ENCODE data around the gene CD200R1L. TPM values are rescaled to one million over a fixed set of nuclear protein-coding genes. Genes with fewer than 3 reads are reported as not detected.

The CD200R1L gene
- total RNA-seq, 4 donors from 2014 or later, result not detected

DNA sequence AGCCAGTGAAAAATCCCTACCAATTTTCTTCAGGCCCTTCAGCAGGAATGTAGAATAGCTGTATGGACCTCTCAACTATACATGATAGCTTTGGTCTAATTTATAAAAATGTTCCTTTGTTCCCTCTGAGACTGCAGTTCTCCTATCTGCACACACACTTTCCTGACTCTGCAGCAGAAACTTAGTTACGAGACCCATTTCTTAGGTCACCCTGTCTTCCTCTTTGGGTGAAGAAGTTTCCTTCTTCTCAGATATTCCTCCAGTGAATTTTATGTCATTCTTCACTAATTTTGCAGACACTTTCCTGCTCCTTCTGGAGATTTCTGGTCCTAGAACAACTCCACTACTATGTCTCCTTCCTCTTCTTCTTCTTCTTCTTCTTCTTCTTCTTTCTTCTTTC lies 42.6 kb downstream of the CD200R1L start:
- in situ Hi-C loops (cut with MboI; ENCODE audit: low sequenced_read_pairs in 4 of 4) (no loop called here), intact Hi-C loops (cut with DNase I; ENCODE audit: low total_unique reads) (no loop called here)
- no peak overlapping the region for H3K4me3 ChIP-seq
- no peak for ATAC-seq
- no peaks in the 10 kb centered on the region for H3K9me3 ChIP-seq
- no peaks in the 10 kb centered on the region for H3K36me3 ChIP-seq
- no peak for DNase-seq
- no peak overlapping the region for H3K27ac ChIP-seq
- no peaks in the 10 kb centered on the region for H3K4me1 ChIP-seq
- H3K27me3 ChIP-seq, result no peaks in the 10 kb centered on the region
- TF ChIP-seq, protein P1, sequence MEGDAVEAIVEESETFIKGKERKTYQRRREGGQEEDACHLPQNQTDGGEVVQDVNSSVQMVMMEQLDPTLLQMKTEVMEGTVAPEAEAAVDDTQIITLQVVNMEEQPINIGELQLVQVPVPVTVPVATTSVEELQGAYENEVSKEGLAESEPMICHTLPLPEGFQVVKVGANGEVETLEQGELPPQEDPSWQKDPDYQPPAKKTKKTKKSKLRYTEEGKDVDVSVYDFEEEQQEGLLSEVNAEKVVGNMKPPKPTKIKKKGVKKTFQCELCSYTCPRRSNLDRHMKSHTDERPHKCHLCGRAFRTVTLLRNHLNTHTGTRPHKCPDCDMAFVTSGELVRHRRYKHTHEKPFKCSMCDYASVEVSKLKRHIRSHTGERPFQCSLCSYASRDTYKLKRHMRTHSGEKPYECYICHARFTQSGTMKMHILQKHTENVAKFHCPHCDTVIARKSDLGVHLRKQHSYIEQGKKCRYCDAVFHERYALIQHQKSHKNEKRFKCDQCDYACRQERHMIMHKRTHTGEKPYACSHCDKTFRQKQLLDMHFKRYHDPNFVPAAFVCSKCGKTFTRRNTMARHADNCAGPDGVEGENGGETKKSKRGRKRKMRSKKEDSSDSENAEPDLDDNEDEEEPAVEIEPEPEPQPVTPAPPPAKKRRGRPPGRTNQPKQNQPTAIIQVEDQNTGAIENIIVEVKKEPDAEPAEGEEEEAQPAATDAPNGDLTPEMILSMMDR (IDR thresholded peaks at IDR 0.05 in 4 of 5, conservative IDR thresholded peaks at IDR 0.05 in 1 of 5), result no peak
- TF ChIP-seq POLR2A (IDR thresholded peaks at IDR 0.05), result no peak

DNA sequence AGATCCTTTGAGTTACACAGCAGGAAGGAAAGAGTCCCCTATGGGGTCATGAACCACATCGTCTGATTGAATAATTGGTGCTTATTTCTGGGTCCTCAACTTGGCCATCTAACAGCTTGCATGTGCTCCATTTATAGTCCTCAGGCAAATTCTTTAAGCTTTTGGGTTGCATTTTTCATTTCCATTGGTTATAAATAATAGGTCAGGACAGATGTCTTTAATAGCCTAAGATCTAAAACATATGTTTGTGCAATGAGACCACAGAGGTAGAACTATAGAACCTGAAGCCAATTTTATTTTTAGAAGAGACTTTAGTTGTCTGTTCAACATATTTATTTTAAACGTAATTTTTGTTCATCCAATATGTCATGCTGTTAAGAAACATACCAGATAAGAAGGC lies 43.2 kb downstream of the CD200R1L start:
- intact Hi-C loops (cut with DNase I; ENCODE audit: low total_unique reads), result no loop called here
- in situ Hi-C loops (cut with MboI; ENCODE audit: low sequenced_read_pairs in 4 of 4), result no loop called here
- Histone ChIP-seq H3K9me3 (no peaks in the 10 kb centered on the region), H3K4me3 (no peak overlapping the region), H3K4me1 (no peaks in the 10 kb centered on the region), H3K27me3 (no peaks in the 10 kb centered on the region), H3K36me3 (no peaks in the 10 kb centered on the region), H3K27ac (no peak overlapping the region)
- DNase-seq (no peak), ATAC-seq (no peak)
- TF ChIP-seq POLR2A (IDR thresholded peaks at IDR 0.05), result no peak
- TF ChIP-seq, protein P1 (IDR thresholded peaks at IDR 0.05 in 4 of 5, conservative IDR thresholded peaks at IDR 0.05 in 1 of 5), result no peak

DNA sequence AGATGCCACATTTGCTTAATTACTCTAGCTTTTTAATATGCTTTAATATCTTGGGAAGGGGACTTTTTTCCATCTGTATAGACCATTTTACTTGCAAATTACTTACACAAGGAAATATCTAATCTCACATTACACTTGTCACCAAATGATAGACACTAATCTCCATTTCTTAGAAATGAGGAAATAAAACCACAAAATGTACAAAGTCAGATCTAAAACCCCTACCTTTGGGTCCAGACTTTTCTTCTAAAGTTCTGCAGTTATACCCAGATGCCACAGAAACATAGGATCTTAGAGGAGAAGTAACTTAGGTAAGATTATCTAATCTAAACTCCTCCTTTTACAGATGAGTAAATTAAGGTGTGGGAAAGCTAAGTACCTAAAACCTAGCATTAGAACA lies 44.3 kb downstream of the CD200R1L start:
- in situ Hi-C loops (cut with MboI; ENCODE audit: low sequenced_read_pairs in 4 of 4), result no loop called here
- intact Hi-C loops (cut with DNase I; ENCODE audit: low total_unique reads), result no loop called here
- no peak for ATAC-seq

DNA sequence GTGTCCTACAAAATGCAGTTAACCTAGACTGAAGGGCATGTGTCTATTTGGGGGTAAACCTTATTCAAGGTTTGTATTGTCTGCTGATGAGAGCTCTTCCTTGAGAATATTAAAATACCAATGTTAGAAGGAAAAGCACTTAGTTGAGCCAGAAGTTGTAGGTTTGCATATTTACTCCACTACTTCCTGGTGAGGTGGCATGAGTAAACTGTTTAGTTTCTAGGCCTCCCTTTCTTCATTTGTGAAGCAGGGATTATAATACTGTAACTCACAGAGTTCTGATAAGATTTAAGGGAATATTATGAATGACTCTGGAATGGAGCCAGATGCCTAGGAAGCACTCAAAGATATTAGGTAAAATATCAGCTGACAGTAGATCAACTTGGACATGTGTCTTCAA lies 46.7 kb downstream of the CD200R1L start:
- in situ Hi-C loops (cut with MboI; ENCODE audit: low sequenced_read_pairs in 4 of 4), result no loop called here
- H3K27ac ChIP-seq, result no peak overlapping the region
- DNase-seq, result no peak
- H3K4me3 ChIP-seq, result no peak overlapping the region
- no peaks in the 10 kb centered on the region for H3K4me1 ChIP-seq
- no peak for TF ChIP-seq POLR2A (IDR thresholded peaks at IDR 0.05)
- TF ChIP-seq, protein P1 (IDR thresholded peaks at IDR 0.05 in 4 of 5, conservative IDR thresholded peaks at IDR 0.05 in 1 of 5), result no peak
- intact Hi-C loops (cut with DNase I; ENCODE audit: low total_unique reads), result no loop called here
- H3K9me3 ChIP-seq, result no peaks in the 10 kb centered on the region
- ATAC-seq, result no peak
- no peaks in the 10 kb centered on the region for H3K27me3 ChIP-seq
- no peaks in the 10 kb centered on the region for H3K36me3 ChIP-seq

More for the DNA sequence above, 44.3 kb downstream of the CD200R1L start:
- no peaks in the 10 kb centered on the region for H3K27me3 ChIP-seq
- H3K27ac ChIP-seq, result no peak overlapping the region
- no peaks in the 10 kb centered on the region for H3K9me3 ChIP-seq
- no peak for DNase-seq
- no peak overlapping the region for H3K4me3 ChIP-seq
- no peaks in the 10 kb centered on the region for H3K36me3 ChIP-seq
- TF ChIP-seq POLR2A (IDR thresholded peaks at IDR 0.05), result no peak
- TF ChIP-seq, protein P1 (IDR thresholded peaks at IDR 0.05 in 4 of 5, conservative IDR thresholded peaks at IDR 0.05 in 1 of 5), result no peak
- H3K4me1 ChIP-seq, result no peaks in the 10 kb centered on the region

DNA sequence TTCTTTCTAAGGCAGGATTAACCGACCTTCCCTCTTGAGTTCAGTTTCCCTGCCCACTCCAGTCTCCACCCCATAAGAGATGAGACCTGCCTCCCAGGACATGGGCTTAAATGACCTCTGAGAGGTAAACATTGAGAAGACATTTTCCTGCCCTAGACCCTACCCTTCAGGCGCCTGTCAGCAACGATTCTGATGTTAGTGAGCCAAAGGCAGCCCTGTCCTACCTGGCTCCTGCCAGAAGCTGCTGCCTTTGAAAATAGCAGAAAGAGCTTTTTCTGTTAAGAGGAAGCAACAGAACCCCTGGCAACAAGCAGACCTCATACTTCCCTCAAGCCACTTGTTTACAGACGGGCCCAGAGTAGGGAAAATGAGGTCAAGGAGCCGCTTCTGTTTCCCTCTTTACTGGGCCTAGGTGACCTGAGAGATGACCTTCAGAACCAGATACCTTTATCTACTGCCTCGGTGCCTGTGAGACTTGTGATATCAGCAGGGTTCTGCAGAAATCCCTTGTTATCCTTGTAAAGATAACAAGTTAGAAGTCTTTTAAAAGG lies 52.0 kb downstream of the CD200R1L start:
- H3K27ac ChIP-seq, result no peak overlapping the region
- in situ Hi-C loops (cut with MboI; ENCODE audit: low sequenced_read_pairs in 4 of 4), result no loop called here

More for the DNA sequence above, 52.0 kb downstream of the CD200R1L start:
- DNase-seq, result no peak
- intact Hi-C loops (cut with DNase I; ENCODE audit: low total_unique reads), result no loop called here
- Histone ChIP-seq H3K4me3 (no peak overlapping the region), H3K4me1 (no peaks in the 10 kb centered on the region), H3K36me3 (no peaks in the 10 kb centered on the region), H3K27me3 (no peaks in the 10 kb centered on the region), H3K9me3 (no peaks in the 10 kb centered on the region)
- ATAC-seq, result no peak
- TF ChIP-seq, protein P1 (IDR thresholded peaks at IDR 0.05 in 4 of 5, conservative IDR thresholded peaks at IDR 0.05 in 1 of 5), result no peak
- no peak for TF ChIP-seq POLR2A (IDR thresholded peaks at IDR 0.05)
